Superior temporal gyrus (tissue), 1 donor: Measurements from ENCODE around the gene SIL1.

Experiments used
- DNase-seq: peaks from one replicate; pipeline ENCODE4 v3.0.0-alpha.2; 2016; ENCODE audit errors: extremely low spot score

The SIL1 gene

GRCh38 chr5:138980441-138980840, 217.7 kb downstream of the SIL1 start:
- DNase-seq = no peak

GRCh38 chr5:138979684-138980280, 218.4 kb downstream of the SIL1 start:
- no peak for DNase-seq

GRCh38 chr5:138978581-138978980, 219.6 kb downstream of the SIL1 start:
- DNase-seq = no peak

GRCh38 chr5:138978080-138978479, 220.1 kb downstream of the SIL1 start:
- no peak for DNase-seq

GRCh38 chr5:138975098-138975847, 222.9 kb downstream of the SIL1 start:
- DNase-seq = peak; percentile 70

GRCh38 chr5:138974227-138975063, 223.7 kb downstream of the SIL1 start:
- peak; percentile 86 for DNase-seq

GRCh38 chr5:138972836-138973235, 225.3 kb downstream of the SIL1 start:
- DNase-seq = no peak

GRCh38 chr5:138972230-138972629, 225.9 kb downstream of the SIL1 start:
- no peak for DNase-seq

- no peak for DNase-seq
Measured at GRCh38 chr5:138969323-138970002, 228.7 kb downstream of the SIL1 start.

- peak; percentile 54 for DNase-seq
Measured at GRCh38 chr5:138968601-138969000, 229.6 kb downstream of the SIL1 start.

- no peak for DNase-seq
Measured at GRCh38 chr5:138967791-138968448, 230.2 kb downstream of the SIL1 start.

- no peak for DNase-seq
Measured at GRCh38 chr5:138966236-138966985, 231.8 kb downstream of the SIL1 start.

- DNase-seq = no peak
Measured at GRCh38 chr5:138965626-138966025, 232.5 kb downstream of the SIL1 start.

- DNase-seq = no peak
Measured at GRCh38 chr5:138964647-138965201, 233.4 kb downstream of the SIL1 start.

- no peak for DNase-seq
Measured at GRCh38 chr5:138963763-138964371, 234.3 kb downstream of the SIL1 start.

GRCh38 chr5:138962614-138963370, 235.4 kb downstream of the SIL1 start:
- DNase-seq = no peak

GRCh38 chr5:138961729-138962128, 236.4 kb downstream of the SIL1 start:
- no peak for DNase-seq

- DNase-seq = no peak
Measured at GRCh38 chr5:138961221-138961620, 236.9 kb downstream of the SIL1 start.

GRCh38 chr5:138960145-138960692, 237.9 kb downstream of the SIL1 start:
- no peak for DNase-seq
